Stimulated activated CD4-positive, alpha-beta T cell treated with anti-CD3 and anti-CD28 coated beads, Interleukin-4, amount 100 ng/mL, for 24 hours (primary cell): Measurements from ENCODE around the gene H2BW2.
"Not testable (repeated sequence)": the region's sequence is repeated elsewhere in the genome, so short reads cannot be mapped to it uniquely, and the experiment has no call there.

Experiments used
- DNase-seq: peaks from one replicate; pipeline ENCODE4 v3.0.0-alpha.2; 2020

The H2BW2 gene

GRCh38 chrX:104039689-104040505, at the start of gene H2BW2:
Gene H2BW2 (plus strand): TSS chrX:104039956. CDS start chrX:104039995, 39 bp downstream.
- DNase-seq, result no peak

GRCh38 chrX:103999234-103999633, 40.5 kb upstream of the H2BW2 start:
- DNase-seq, result no peak

- no peak for DNase-seq
These were observed 30.9 kb upstream of the H2BW2 start for GRCh38 chrX:104008831-104009230.

DNA sequence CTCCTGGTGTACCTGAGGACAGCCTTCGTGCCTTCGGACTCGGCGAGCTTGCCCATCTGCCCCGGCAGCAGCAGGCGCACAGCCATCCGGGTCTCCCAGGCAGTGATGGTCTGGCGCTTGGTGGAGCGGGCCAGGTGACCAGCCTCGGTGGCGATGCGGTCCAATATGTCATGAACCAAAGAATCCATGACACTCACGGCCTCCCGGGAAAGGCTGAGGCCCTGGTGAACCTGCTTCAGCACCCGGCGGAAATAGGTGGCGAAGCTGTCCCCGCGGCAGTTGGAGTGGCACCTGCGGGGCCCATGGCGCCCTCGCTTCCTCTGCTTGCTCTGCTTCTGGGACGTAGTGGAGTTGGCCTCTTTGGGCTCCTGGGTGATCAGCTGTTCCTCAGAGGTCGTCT, 26.6 kb upstream of the H2BW2 start:
- no peak for DNase-seq

DNA sequence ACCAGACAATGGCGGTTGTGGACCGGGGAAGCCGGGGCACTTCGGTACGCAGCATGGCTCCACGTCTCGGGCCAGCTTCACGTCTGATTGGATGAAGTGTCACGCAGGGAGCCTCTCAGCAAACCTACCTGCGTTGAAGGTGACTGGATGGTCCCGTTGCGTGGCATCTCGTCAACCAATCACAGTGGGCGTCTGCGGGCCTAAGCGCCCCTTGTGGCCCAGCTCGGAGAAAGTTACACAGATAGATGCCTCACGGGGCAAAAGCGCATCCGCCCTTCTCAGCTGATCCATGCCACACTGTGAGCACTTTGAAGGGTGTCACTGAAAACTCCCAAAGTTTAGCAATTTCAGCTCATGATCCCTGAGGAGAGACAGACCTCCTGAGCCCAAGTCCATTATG, 26.1 kb upstream of the H2BW2 start, which contains the start of gene H2BW1:
Gene H2BW1 (minus strand): TSS at position 103 of the 400 bp plus-strand sequence. CDS start 132 bp downstream, outside the sequence.
- no peak for DNase-seq

DNA sequence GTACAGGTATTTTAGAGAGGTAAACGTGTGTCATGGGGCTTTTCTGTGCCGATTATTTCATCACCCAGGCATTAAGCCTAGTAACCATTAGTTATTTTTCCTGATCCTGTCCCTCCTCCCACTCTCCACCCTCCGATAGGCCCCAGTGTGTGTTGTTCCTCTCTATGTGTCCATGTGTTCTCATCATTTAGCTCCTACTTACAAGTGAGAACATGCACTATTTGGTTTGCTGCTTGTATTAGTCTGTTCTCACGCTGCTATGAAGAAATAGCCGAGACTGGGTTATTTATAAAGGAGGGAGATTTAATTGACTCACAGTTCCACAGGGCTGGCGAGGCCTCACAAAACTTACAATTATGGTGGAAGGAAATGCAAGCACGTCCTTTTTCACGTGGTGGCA, 24.2 kb upstream of the H2BW2 start:
- DNase-seq, result not testable (repeated sequence)

- DNase-seq, result no peak
These were observed 21.6 kb upstream of the H2BW2 start for GRCh38 chrX:104018126-104018525.

- no peak for DNase-seq
These were observed 1.2 kb downstream of the H2BW2 start for GRCh38 chrX:104041003-104041402.

- DNase-seq, result no peak
These were observed 5.9 kb downstream of the H2BW2 start for GRCh38 chrX:104045642-104046041.

DNA sequence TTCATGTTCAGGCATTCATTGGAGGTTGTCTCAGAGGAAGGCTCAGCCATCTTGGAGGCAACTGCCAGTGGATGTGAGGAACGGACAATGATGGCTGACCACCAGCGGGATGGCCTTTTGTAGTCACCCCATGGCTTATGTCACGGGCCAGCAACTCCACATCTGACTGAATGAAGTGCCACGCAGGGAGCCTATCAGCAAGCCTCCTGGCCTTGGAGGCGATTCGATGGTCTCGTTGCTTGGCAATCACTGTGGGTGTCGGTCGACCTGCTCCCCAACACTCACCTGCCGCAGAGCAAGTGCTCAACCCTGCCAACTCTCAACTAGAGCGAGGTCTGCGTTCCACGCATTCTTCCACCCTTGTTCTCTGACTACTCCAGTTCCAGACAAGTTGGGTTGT, 7.4 kb downstream of the H2BW2 start:
- DNase-seq, result no peak

GRCh38 chrX:104054956-104055355, 15.2 kb downstream of the H2BW2 start:
- not testable (repeated sequence) for DNase-seq

DNA sequence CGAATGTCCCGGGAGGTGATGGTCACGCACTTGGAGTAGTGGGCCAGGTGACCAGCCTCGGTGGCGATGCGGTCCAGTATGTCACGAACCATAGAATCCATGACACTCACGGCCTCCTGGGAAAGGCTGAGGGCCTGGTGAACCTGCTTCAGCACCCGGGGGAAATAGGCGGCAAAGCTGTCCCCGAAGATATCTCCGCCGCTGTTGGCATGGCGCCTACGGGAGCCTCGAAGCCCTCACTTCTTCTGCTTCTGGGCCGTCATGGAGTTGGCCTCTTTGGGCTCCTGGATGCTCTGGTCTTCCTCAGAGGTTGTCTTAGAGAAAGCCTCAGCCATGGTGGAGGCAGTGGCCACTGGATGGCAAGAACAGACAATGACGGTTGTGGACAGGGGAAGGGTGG, 22.9 kb downstream of the H2BW2 start:
- DNase-seq, result not testable (repeated sequence)

DNA sequence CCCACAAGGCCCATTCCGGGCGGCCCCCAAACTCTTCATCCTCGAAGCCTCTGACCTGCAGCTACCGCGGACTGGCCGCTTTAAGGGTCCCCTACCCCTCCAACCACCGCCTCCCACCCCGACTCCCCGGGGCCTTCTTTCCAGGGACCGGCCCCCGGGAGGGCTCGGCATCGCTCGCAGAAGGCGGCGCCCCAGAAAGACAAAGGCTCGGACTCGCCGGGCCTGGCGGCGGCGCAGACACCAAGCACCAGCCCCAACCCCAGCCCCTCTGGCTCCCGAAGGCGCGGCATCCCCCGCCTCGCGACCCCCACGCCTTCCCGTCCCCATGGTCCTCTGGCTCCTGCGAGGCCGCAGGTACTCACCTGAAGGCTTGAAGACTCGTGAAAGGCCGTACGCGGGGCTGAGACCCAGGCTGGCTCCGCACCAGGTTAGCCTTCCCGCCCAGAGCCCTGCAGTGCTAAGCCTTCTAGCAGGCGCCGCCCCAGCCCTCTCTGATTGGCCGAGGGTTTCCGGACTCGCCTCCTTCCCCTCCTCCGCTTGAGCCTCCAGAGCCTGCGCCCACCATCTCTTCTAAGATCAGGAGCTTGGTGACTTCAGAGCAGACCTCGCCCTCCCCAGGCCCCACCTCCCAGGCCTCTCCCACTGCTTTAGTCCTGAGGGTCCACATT, 36.2 kb downstream of the H2BW2 start, which contains the start of gene TMSB15C:
Gene TMSB15C (minus strand): TSS at position 459 of the 668 bp plus-strand sequence.
- not testable (repeated sequence) for DNase-seq

DNA sequence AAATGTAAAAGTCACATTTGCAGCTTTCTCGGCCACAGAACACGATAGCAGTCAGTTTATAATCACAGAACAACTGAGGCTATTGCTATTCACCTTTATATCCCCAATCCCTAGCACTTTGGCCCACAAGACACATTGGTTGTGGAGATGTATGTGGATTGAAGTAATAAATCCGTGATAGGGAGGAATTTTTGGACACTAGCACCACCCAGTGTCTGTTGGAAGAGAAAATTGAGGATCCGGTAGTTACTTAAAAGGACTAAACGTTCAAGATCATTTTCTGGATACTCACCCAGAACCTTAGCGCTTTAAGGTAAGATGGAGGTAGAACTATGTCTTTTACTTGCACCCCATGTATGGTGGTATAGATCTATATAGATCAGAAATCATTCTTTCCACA, 38.1 kb downstream of the H2BW2 start:
- DNase-seq, result not testable (repeated sequence)

- no peak for DNase-seq
These were observed 44.3 kb downstream of the H2BW2 start for GRCh38 chrX:104084063-104084462.

DNA sequence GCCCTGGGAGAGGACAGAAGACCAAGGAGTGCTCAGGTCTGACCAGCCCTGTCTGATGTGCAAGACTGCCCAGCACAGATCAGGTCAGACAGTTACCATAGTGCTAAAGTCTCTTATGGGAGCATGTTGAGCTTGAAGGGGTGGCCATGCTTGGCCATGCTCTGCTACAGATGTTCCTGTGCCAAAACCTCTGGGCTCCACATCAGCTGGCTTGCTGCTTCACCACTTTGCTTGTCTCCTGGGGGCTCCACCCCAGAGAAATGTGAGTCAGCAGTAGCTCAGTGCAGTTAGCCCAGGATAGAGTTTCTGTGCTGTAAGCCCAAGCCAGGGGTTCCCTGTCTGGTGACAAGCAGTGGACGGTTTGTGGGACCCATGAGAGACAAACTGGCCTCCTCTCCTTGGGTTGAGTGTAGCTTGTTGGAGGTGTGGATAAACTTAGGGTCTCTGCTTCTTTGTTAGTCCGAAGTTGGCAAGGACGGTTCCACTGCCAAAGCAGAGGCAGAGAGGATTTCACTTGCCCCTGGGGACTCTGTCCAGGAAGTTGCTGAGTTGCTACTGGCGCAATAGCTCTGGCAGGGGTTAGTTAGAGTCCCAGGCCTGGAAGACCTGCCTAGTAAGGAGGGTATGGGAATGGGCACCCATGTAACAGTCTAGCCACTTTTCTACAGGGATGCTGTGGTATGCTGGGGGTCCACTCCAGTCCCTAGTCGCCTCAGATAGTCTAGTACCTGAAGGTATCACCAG, 45.0 kb downstream of the H2BW2 start:
- no peak for DNase-seq

GRCh38 chrX:104085477-104085876, 45.7 kb downstream of the H2BW2 start:
- DNase-seq, result no peak

GRCh38 chrX:104085919-104086318, 46.2 kb downstream of the H2BW2 start:
- no peak for DNase-seq
